NB4 (cell line): ENCODE results near the gene GSS.

Experiments used
- CTCF ChIP-seq: IDR thresholded peaks from one replicate; pipeline ENCODE4 v1.5.1; 2012; ENCODE audit warnings: low read depth, low read length
- MYC ChIP-seq: IDR thresholded peaks from 2 replicates; pipeline ENCODE4 v1.6.1; 2011; ENCODE audit warnings: low read depth, low read length
- POLR2A ChIP-seq: IDR thresholded peaks from 2 replicates; pipeline ENCODE4 v1.6.1; 2011; ENCODE audit warnings: mild to moderate bottlenecking; ENCODE audit not compliant: insufficient read length; ENCODE audit errors: extremely low read depth

GRCh38 chr20:34888468-34888867 is 67.1 kb downstream of the GSS start:
- no peak for TF ChIP-seq CTCF
- no peak for TF ChIP-seq MYC
- no peak for TF ChIP-seq POLR2A
